COLO668 (cell line): ENCODE results near the gene FOXK1.

Experiments
- DNase-seq: peaks from one replicate; lab custom pipeline; 2025; ENCODE audit not compliant: unreplicated experiment; lab: John Stamatoyannopoulos, UW

Gene FOXK1

GRCh38 chr7:4763091-4763793, 81.1 kb downstream of the FOXK1 start:
- no peak for DNase-seq

GRCh38 chr7:4763794-4764185, 81.7 kb downstream of the FOXK1 start:
- no peak for DNase-seq

GRCh38 chr7:4764402-4765007, 82.4 kb downstream of the FOXK1 start:
- no peak for DNase-seq

DNA sequence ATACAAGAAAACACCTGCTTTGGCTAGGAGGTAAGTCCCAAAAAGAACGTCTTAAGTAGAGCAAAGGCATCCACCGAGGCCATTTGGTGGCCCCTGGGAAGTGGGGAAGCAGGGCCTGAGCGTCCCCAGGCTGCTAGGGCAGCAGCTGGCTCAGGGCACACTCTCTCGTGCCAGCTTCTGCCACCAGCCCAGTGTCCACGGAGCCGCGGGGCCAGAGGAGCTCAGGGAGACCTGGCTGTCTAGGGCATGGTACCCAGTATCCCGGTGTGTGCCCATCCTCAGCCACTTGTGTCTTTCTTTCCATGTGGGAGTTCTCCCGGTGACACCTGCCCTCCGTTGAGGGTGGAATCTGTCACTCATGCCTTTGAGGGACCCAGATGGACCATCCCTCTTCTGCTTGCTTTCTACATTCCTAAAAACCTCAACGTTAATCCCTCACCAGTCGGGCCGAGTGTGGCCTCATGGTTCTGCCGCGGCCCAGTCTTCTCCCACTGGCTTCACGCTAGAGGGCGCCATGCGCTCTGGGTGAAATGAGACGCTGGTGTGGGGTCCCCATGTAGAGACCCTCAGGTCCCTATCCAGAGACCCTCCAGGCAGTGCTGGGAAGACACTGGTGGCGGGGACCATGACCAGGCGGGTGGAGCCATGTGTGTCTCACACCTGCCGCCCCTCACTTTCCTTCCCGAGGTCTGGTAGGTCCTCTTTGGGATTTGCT, 83.8 kb downstream of the FOXK1 start:
- no peak for DNase-seq

DNA sequence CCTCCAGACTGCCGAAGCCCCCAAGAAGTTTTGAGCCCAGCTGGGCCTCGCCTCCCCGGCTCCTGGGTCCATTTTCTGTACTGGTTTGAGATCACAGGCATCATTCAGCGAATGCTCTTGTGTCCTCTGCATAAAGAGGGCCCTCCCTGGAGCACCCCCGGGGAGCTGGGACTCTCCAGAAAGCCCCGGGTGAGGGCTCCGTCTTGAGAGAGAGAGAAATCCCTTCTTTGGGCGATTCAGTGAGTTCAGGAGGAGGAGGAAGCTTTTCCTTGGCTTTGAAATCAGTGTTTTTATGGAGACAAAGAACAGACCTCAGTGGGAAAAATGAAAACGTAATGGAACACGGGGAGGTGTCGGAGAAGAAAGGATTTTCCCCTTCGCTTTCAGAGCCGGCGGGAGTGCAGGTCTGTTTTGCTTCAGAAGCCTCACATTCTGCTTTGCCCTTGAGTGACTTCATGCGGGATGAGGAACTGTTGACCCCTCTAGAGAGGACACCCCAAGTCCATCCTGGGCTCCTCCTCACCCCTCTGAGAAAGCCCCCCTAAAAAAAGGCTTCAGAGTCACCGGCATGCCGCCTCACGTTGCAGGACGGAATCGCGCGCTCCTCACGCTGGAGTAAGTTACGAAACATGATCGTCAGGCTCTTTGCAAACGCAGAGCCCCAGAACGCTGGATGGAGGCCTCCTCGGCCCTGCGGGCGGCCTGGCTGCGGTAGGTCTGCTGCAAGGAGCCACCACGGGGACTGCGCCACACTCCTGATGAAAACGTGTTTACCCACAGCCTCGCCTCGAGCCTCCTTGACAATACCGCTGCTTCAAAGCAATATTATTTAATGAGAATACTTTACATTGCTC, 84.8 kb downstream of the FOXK1 start:
- DNase-seq, result no peak

- DNase-seq, result no peak
Observed at GRCh38 chr7:4768597-4769569, 86.8 kb downstream of the FOXK1 start.

DNA sequence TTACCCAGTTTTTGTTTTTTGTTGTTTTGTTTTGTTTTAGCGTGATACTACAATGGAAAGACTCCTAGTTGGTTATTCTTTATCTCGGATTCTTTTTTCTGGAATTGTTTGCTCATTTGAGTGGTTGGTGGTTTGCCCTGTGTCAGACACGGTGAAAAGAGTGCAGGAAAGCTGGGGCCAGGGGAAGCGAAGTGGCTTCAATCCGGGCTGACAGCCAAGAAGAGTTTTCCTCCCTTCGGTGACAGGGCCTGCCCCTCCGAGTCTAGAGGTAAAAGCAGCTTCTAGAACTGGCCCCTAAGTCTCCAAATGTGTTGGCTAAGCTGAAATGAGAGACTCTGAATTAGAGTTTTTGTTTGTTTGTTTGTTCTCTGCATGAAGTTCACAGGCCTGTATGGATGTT, 87.7 kb downstream of the FOXK1 start:
- peak; percentile 54 for DNase-seq

GRCh38 chr7:4770886-4771285, 88.8 kb downstream of the FOXK1 start:
- no peak for DNase-seq

DNA sequence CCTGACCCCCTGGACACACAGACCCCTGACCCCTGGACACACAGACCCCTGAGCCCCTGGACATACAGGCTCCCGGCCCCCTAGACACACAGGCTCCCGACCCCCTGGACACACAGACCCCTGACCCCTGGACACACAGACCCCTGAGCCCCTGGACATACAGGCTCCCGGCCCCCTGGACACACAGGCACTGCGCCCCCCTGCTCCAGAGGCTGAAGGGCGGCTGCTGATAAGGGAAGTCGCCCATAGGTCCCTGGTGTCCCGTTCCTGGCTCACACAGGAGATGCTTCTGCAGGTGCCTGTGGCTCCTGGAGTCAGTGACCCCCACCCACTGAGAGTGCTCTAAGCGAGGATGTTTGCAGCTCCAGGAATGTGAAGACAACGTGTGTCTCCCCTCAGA, 89.6 kb downstream of the FOXK1 start:
- no peak for DNase-seq

- DNase-seq, result no peak
Observed at GRCh38 chr7:4772306-4772705, 90.2 kb downstream of the FOXK1 start.

DNA sequence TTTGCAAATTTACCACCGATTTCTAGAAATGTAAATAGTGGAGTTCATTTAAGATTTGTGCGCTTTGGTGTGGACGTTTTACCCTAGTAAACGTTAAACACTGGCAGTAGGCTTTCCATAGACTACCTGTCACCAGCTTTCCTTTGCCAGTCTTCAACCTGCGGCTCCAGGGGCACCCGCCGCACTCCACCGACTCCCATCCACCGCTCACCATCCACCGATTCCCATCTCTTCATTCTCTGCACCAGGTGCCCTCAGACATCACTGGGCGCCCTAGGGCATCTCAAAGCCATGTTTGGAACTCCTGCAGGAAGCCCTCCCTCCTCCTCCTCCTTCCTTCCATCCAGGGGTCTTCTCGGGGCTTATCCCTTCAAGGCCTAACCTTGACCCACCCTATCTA, 91.9 kb downstream of the FOXK1 start:
- no peak for DNase-seq

DNA sequence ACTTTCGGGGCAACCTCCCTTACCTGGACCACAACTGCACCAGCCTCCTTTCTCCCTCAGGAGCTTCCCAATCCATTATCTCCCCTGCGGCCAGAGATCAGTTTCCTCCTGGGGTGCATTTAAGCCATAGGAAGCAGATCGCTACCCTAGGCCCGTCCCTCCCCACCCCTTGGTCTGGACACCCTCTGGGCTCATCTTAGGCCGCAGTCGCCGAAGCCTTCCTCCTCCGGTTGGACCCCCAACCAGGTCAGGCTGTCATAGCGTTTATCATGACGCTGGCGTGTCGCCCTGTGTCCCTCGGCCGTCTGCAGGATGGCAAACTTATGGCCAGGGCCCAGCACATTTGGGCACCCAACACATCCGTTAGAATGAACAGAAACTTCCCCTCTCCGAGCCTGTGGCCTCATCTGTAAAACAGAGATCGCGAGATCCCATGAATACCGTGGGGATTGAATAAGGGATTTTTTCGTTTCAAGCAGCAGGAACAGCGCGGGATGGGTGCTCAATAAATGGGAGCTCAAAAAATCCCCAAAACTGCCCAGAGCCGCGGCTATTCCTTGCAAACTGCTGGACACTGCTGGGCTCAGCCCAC, 92.7 kb downstream of the FOXK1 start:
- peak; percentile 70 for DNase-seq

GRCh38 chr7:4775250-4775847, 93.3 kb downstream of the FOXK1 start, which contains the start of gene AP5Z1:
TSS of gene AP5Z1 (plus strand) at chr7:4775623. CDS start at chr7:4775716, 93 bp downstream.
- DNase-seq, result peak; percentile 99

- peak; percentile 44 for DNase-seq
Observed at GRCh38 chr7:4775848-4776623, 93.9 kb downstream of the FOXK1 start.

DNA sequence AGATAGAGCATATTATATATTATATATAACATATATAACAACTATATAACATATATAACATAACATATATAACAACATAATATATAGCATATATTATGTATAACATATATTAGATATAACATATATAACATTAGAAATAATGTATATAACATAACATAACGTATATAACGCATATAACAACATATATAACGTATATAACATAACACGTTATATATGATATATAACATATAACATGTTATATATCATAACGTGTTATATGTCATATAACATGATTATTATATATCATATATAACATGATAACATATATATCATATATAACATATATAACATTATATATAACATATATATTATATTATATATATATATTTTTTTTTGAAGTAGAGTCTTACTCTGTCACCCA, 97.0 kb downstream of the FOXK1 start:
- DNase-seq, result no peak

- DNase-seq, result no peak
Observed at GRCh38 chr7:4781366-4782069, 99.4 kb downstream of the FOXK1 start.

GRCh38 chr7:4782333-4783291, 100.5 kb downstream of the FOXK1 start:
- no peak for DNase-seq
